ENCODE data around the gene COL26A1. TPM values are rescaled to one million over a fixed set of nuclear protein-coding genes. Genes with fewer than 3 reads are reported as not detected.

The COL26A1 gene
- total and polyA plus RNA-seq, 2 of the 4 experiments (the other 2 are of a cell fraction) = not detected

GRCh38 chr7:101411508-101411874, 48.8 kb downstream of the COL26A1 start:
- DNase-seq (no peak), ATAC-seq (ENCODE audit: low read depth) (no peak)
- 60% methylated on average over 3 of the region's 4 CpGs; no CpG with 5 or more reads in 1 of the 2 experiments for WGBS, 2 experiments (ENCODE audit: extremely low coverage in 2 of 2, insufficient read length in 1 of 2)
- Histone ChIP-seq H4K5ac (ENCODE audit: low read depth, low read length) (no peak overlapping the region), H3K4me3 (ENCODE audit: insufficient read depth, low read depth, low read length) (no peak overlapping the region), H3K4me2 (ENCODE audit: low read depth, low read length) (no peak overlapping the region), H3K36me3 (ENCODE audit: control insufficient read depth, insufficient read depth, low read length) (no peaks in the 10 kb centered on the region), H2AK9ac (replicated peaks; ENCODE audit: low read depth, low read length, poor library complexity) (no peak overlapping the region), H4K91ac (ENCODE audit: insufficient read depth, low read depth, low read length) (no peak overlapping the region), H3K18ac (ENCODE audit: low read depth, low read length) (no peak overlapping the region), H2AFZ (replicated peaks; ENCODE audit: low read length, poor library complexity) (peak overlapping the region; percentile 37), H2BK120ac (ENCODE audit: low read depth, low read length) (no peak overlapping the region), H2BK5ac (ENCODE audit: low read depth, low read length, poor library complexity, severe bottlenecking) (no peak overlapping the region), H3K4me1 (ENCODE audit: control insufficient read depth, insufficient read depth, low read length) (no peaks in the 10 kb centered on the region), H3K4ac (ENCODE audit: low read depth, low read length) (no peak overlapping the region), H3K9me1 (ENCODE audit: insufficient read depth, low read length) (peaks cover 3% of the 10 kb centered on the region; the same call in 1 of the 2 replicates), H3K79me1 (ENCODE audit: low read depth in 1 of 2, low read length in 2 of 2) (no peaks in the 10 kb centered on the region), H3K56ac (ENCODE audit: extremely low read depth, insufficient read depth, low read length) (no peak overlapping the region), H3K9ac (ENCODE audit: low read depth, low read length) (no peak overlapping the region), H4K8ac (ENCODE audit: low read depth in 2 of 2, low read length in 2 of 2) (no peak overlapping the region), H3K27me3 (ENCODE audit: control insufficient read depth, insufficient read depth, low read length) (peaks cover 29% of the 10 kb centered on the region), H3K9me3 (ENCODE audit: control insufficient read depth, insufficient read depth, low read length) (peaks cover 14% of the 10 kb centered on the region), H3K27ac (ENCODE audit: insufficient read depth, low read length) (no peak overlapping the region), H3K14ac (replicated peaks; ENCODE audit: low read depth, low read length) (no peak overlapping the region), H2BK15ac (ENCODE audit: low read depth, low read length) (no peak overlapping the region), H3K23ac (ENCODE audit: low read depth, low read length) (no peak overlapping the region), H2AK5ac (ENCODE audit: low read depth, low read length) (no peak overlapping the region), H4K20me1 (ENCODE audit: insufficient read depth, low read length) (no peaks in the 10 kb centered on the region), H2BK20ac (ENCODE audit: low read depth, low read length) (no peak overlapping the region)
- dilution Hi-C loops (cut with HindIII; ENCODE audit: low sequenced_read_pairs, unreplicated experiment) = no loop called here
- ChIA-PET POLR2A (ENCODE audit: unreplicated experiment) (no interaction called here), CTCF (interaction anchor here (0.6 to 1.7 kb wide), 3 partner anchors 11 to 28 kb away, joined by 3 to 4 read pairs (median 3); no protein-coding TSS in a partner anchor)
- no peak for TF ChIP-seq RFX5 (IDR thresholded peaks at IDR 0.05; ENCODE audit: low read depth, low read length)
- in situ Hi-C loops (cut with MboI; ENCODE audit: low sequenced_read_pairs) = no loop called here
- BruUV-seq (replicated peaks) = no TSS peak
- intact Hi-C loops (cut with micrococcal nuclease) = no loop called here
